Activated naive CD8-positive, alpha-beta T cell treated with anti-CD3 and anti-CD28 coated beads, Interleukin-2, amount 10 ng/mL, durations not matched to agents 7 days and 5 days (primary cell): ENCODE results near the gene PRKN. TPM values are rescaled to one million over a fixed set of nuclear protein-coding genes. Genes with fewer than 3 reads are reported as not detected.

Experiments
- ATAC-seq: fragments of 150-1000 bp; cut with Tn5 transposase; one replicate; pipeline ENCODE4 v1.10.0; 2021; ENCODE audit warnings: low read depth, moderate library complexity
- POLR2A ChIA-PET: fragments of 350-600 bp; sonication (Branson Sonifier 250); formaldehyde crosslinking; loops from one replicate; lab custom pipeline; 2021; ENCODE audit warnings: antibody characterized with exemption; lab: Charles Lee
- DNase-seq: peaks from one replicate; pipeline ENCODE4 v3.0.0; 2021
- H3K27ac Mint-ChIP-seq: one replicate; pipeline ENCODE4 v1.8.0; 2022; ENCODE audit warnings: mild to moderate bottlenecking, mixed read lengths
- H3K27me3 Mint-ChIP-seq: one replicate; pipeline ENCODE4 v1.8.0; 2022; ENCODE audit warnings: mild to moderate bottlenecking, moderate library complexity, mixed read lengths
- H3K36me3 Mint-ChIP-seq: one replicate; pipeline ENCODE4 v1.8.0; 2021; ENCODE audit warnings: mild to moderate bottlenecking, mixed read lengths
- H3K4me1 Mint-ChIP-seq: one replicate; pipeline ENCODE4 v1.8.0; 2021; ENCODE audit warnings: mixed read lengths
- H3K4me3 Mint-ChIP-seq: one replicate; pipeline ENCODE4 v1.8.0; 2022; ENCODE audit warnings: mild to moderate bottlenecking, moderate library complexity, mixed read lengths
- H3K9me3 Mint-ChIP-seq: one replicate; pipeline ENCODE4 v1.8.0; 2021; ENCODE audit warnings: mixed read lengths
- total RNA-seq, 2 experiments: library from RNA; stranded (reverse); gene quantifications; one replicate each; pipeline ENCODE4 v1.2.3, GENCODE V29; 2021

The PRKN gene
- total RNA-seq, 2 experiments from 2014 or later: 1.00 to 1.5 TPM

DNA sequence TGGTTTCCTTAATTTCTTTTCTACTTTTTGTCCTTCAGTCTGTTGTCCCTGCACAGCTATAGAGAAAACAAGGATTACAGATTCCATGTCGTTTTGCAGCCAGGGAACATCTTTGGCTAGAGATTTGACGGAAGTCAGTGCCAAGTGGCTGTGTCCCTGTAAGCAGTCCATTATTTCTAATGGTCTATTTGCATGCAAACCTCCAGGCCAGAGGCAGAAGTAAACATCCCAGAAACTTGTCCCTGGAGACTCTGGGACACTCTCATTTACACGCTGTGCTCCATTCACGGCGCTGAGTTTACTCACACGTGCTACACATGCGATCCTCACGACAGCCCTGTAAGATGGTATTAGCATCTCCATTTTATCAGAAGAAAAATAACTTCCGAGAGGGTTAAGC is 355.5 kb downstream of the PRKN start:
- H3K4me1 Mint-ChIP-seq: no peaks in the 10 kb centered on the region
- no peak overlapping the region for H3K4me3 Mint-ChIP-seq
- POLR2A ChIA-PET: no interaction called here
- no peaks in the 10 kb centered on the region for H3K36me3 Mint-ChIP-seq
- H3K9me3 Mint-ChIP-seq: peaks cover 5% of the 10 kb centered on the region
- ATAC-seq (no peak), DNase-seq (no peak)
- no peaks in the 10 kb centered on the region for H3K27me3 Mint-ChIP-seq
- no peak overlapping the region for H3K27ac Mint-ChIP-seq

DNA sequence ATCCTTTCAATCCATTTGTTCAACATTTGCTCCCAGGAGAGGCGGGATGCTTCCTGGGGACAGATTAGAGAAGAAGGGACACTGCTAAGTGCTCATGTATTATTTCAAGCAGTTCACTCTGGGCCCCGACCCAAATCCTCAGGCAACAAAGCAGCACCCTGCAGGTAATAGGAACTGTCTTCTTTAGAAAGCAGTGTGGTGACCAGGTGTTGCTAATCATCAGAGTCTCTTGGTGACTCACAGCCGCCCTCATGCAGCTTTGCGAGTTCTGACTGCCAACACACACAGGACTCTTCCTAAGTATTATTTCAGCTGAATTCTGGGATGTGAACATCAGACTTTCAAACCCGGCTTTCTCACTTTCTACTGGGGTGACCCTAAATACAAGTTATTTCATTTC is 356.4 kb downstream of the PRKN start:
- Mint-ChIP-seq H3K27ac (no peak overlapping the region), H3K36me3 (no peaks in the 10 kb centered on the region), H3K4me1 (no peaks in the 10 kb centered on the region), H3K9me3 (peaks cover 3% of the 10 kb centered on the region), H3K4me3 (no peak overlapping the region), H3K27me3 (no peaks in the 10 kb centered on the region)
- POLR2A ChIA-PET: no interaction called here
- DNase-seq (no peak), ATAC-seq (no peak)

DNA sequence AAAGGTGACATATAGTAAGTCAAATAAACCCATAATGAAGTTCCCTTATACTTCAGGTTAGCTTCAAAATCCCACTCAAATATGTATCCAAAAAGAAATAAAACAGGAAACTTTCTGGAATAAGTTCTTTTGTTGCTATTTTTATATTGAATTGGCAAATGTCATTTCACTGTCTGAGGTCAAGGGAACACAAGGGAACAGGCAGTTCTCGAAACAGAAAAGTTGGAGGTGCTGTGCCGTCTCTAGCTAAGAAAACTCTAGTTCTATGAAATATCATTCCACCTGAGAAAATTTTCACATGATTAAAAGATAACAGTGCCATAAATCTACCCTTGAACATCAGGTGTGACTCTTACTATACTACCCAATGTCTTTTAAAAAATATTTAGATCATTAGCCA is 358.5 kb downstream of the PRKN start:
- ATAC-seq: no peak
- H3K4me1 Mint-ChIP-seq: no peaks in the 10 kb centered on the region
- POLR2A ChIA-PET: no interaction called here

GRCh38 chr6:162364488-162364887 is 363.1 kb downstream of the PRKN start:
- Mint-ChIP-seq H3K27me3 (no peaks in the 10 kb centered on the region), H3K4me3 (no peak overlapping the region), H3K27ac (no peak overlapping the region), H3K4me1 (no peaks in the 10 kb centered on the region), H3K36me3 (no peaks in the 10 kb centered on the region), H3K9me3 (no peaks in the 10 kb centered on the region)
- POLR2A ChIA-PET: no interaction called here
- ATAC-seq (no peak), DNase-seq (no peak)

More for the DNA sequence above, 358.5 kb downstream of the PRKN start:
- H3K27ac Mint-ChIP-seq: no peak overlapping the region
- H3K36me3 Mint-ChIP-seq: no peaks in the 10 kb centered on the region
- H3K9me3 Mint-ChIP-seq: no peaks in the 10 kb centered on the region
- H3K27me3 Mint-ChIP-seq: no peaks in the 10 kb centered on the region
- DNase-seq: no peak
- H3K4me3 Mint-ChIP-seq: no peak overlapping the region

DNA sequence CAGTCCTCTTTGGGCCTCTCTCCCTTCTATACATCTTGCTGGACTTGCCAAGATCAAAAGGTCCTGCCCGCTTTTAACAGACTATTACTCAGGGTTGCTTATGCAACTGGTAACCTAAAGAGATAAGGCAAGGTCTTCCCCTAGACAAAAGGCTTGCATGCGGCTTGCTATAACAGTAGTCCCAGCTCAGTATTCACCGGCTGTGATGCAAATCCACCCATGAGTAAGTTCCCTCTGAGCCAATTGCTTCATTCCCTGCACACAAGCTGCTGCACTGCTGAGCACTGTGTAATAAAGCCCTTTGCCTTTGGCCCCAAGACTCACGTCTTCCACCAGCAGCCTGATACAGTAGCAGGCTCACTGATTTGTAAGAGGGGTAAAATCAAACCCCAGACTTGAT is 363.8 kb downstream of the PRKN start:
- H3K4me3 Mint-ChIP-seq: no peak overlapping the region
- no peaks in the 10 kb centered on the region for H3K36me3 Mint-ChIP-seq
- no peaks in the 10 kb centered on the region for H3K27me3 Mint-ChIP-seq
- POLR2A ChIA-PET: no interaction called here
- H3K27ac Mint-ChIP-seq: no peak overlapping the region
- DNase-seq (no peak), ATAC-seq (no peak)
- H3K4me1 Mint-ChIP-seq: no peaks in the 10 kb centered on the region
- no peaks in the 10 kb centered on the region for H3K9me3 Mint-ChIP-seq

- no peak overlapping the region for H3K4me3 Mint-ChIP-seq
- ATAC-seq: no peak
- H3K36me3 Mint-ChIP-seq: no peaks in the 10 kb centered on the region
- H3K4me1 Mint-ChIP-seq: no peaks in the 10 kb centered on the region
- H3K27ac Mint-ChIP-seq: no peak overlapping the region
- H3K27me3 Mint-ChIP-seq: no peaks in the 10 kb centered on the region
- POLR2A ChIA-PET: no interaction called here
- H3K9me3 Mint-ChIP-seq: no peaks in the 10 kb centered on the region
- DNase-seq: no peak
These were observed 366.5 kb downstream of the PRKN start for GRCh38 chr6:162360901-162361567.

GRCh38 chr6:162358625-162359024 is 368.9 kb downstream of the PRKN start:
- H3K36me3 Mint-ChIP-seq: no peaks in the 10 kb centered on the region
- no peak for DNase-seq
- no peaks in the 10 kb centered on the region for H3K27me3 Mint-ChIP-seq
- no peak overlapping the region for H3K27ac Mint-ChIP-seq
- no peaks in the 10 kb centered on the region for H3K9me3 Mint-ChIP-seq
- H3K4me1 Mint-ChIP-seq: no peaks in the 10 kb centered on the region
- ATAC-seq: no peak
- no peak overlapping the region for H3K4me3 Mint-ChIP-seq
- POLR2A ChIA-PET: no interaction called here

DNA sequence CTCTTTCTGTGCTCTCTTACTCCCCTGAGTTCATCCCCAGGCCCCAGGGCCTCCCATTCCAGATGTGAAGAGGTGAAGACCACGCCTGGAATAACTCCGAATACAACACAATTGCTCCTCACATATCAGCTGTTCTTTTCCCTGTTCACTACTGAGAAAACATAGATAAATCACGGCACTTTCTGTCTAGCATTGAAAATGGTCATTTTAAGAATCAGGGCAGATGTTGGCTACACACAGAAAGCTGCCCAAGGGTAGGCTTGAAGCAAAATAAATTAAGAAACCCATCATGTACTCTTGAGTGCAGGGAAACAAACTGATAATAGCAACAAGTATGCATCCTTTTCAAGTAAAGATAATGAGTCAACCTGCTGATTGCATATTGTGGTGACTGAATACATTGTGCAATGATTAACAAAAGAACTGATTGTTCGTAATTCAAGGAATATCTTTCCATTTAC is 382.5 kb downstream of the PRKN start:
- Mint-ChIP-seq H3K9me3 (peaks cover 3% of the 10 kb centered on the region), H3K36me3 (no peaks in the 10 kb centered on the region), H3K4me3 (no peak overlapping the region), H3K27ac (no peak overlapping the region), H3K27me3 (no peaks in the 10 kb centered on the region), H3K4me1 (no peaks in the 10 kb centered on the region)
- ATAC-seq (no peak), DNase-seq (no peak)
- POLR2A ChIA-PET: no interaction called here

DNA sequence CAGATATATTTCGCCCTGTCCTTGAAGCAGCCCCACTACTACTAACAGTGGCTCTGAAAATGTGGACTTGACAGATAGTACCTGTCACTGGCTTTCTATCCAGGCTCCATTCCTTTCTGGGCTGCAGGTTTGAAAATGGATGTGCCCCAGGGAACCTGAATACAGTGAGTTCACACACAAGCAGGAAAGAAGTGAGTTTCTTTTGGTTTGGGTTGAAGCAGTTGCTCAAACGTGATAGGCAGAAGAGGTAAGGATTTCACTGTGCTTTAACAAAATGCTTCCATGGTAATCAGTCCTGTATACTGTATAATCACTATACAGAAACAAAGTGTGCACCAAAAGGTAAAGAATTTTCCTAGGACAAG is 382.9 kb downstream of the PRKN start:
- H3K4me1 Mint-ChIP-seq: no peaks in the 10 kb centered on the region

DNA sequence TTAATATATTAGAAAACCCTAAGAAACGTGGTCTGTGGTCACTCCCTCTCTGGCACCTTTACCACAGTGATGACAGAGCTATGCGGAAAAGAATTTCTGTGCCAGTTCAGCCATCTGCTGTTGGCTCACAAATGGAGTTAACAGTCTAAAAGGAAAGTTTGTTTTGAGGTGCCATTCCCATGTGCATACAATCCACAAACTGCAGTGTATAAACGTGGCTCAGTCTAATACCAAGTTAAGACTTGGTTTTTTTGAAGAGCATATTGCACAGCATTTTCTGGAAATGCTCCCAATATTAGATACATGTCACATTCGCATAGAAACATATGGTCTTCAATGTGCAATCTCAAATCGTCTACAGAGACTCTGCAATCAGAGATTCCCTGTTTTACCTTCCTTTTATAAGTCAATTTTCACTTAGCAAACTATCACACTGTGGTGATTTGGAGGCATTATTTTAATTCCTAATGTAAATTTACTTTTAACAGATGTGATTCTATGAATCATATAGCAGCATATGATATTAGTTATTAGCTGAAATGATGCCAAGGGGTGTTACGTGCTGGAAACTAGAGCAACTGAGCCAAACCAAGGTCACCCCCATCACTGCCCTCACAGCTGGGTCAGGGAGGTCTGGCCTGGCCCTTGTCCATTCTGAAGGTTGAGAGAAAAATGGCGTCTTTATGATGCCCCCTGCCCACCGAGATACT is 383.5 kb downstream of the PRKN start:
- Mint-ChIP-seq H3K9me3 (peaks cover 3% of the 10 kb centered on the region), H3K27me3 (no peaks in the 10 kb centered on the region), H3K36me3 (no peaks in the 10 kb centered on the region), H3K27ac (no peak overlapping the region), H3K4me3 (no peak overlapping the region), H3K4me1 (no peaks in the 10 kb centered on the region)
- no peak for DNase-seq
- no peak for ATAC-seq
- POLR2A ChIA-PET: no interaction called here

More for the DNA sequence above, 382.9 kb downstream of the PRKN start:
- Mint-ChIP-seq H3K27ac (no peak overlapping the region), H3K27me3 (no peaks in the 10 kb centered on the region), H3K36me3 (no peaks in the 10 kb centered on the region), H3K9me3 (peaks cover 3% of the 10 kb centered on the region), H3K4me3 (no peak overlapping the region)
- DNase-seq (no peak), ATAC-seq (no peak)
- POLR2A ChIA-PET: no interaction called here

DNA sequence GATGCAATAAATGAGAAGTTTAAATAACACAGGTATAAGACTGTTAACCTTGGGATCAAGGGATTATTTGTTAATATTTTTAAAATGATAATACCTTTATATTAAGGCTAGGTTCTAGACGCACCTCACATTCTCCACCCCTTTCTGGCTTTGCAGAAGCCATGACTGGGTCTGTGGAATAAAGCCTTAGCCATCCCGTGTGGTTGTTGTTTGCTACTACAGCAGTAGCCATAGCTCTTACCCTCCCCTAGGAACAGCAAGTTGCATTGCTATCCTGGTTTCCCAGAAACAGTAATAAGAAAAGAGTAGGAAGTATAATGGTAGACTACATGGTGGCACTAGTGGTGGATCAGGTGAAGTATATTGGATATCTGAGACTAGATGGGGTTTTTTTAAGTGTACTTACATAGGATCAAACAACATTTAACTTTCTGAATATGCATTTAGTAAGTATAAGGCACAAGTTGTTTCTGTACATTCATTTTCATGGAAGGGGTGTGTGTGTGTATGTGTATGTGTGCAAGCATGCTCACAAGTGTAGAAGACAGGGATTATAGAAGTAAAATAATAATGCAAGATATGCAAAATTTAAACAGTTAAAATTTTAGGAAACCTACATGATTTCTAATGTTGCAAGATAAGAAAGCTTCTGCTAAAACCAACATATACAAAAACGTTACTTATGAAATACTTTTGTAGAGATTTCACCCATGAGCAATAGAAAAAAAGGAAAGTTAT is 384.2 kb downstream of the PRKN start:
- Mint-ChIP-seq H3K27me3 (no peaks in the 10 kb centered on the region), H3K4me1 (no peaks in the 10 kb centered on the region), H3K4me3 (no peak overlapping the region), H3K36me3 (no peaks in the 10 kb centered on the region), H3K9me3 (peaks cover 3% of the 10 kb centered on the region), H3K27ac (no peak overlapping the region)
- POLR2A ChIA-PET: no interaction called here
- ATAC-seq (no peak), DNase-seq (no peak)

DNA sequence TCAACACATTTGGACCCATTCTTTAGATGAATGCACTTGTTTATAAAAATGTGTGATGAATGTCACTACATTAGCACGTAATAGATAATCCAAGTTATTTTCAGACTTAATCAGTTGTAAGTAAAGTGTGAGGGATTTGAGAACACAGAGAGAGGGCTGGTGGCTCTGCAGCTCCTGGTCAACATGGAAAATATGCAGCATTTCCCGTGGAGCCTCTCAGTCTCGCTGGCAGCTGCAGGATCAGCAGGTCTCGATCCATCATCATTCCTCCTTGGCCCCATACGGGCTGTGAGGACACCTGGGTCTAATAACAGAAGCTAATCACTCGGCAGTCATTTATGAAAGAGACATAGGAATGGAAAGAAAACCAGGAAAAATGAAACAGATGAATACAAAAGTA is 390.2 kb downstream of the PRKN start:
- POLR2A ChIA-PET: no interaction called here
- H3K9me3 Mint-ChIP-seq: peaks cover 9% of the 10 kb centered on the region
- no peaks in the 10 kb centered on the region for H3K27me3 Mint-ChIP-seq
- no peak for ATAC-seq
- no peak overlapping the region for H3K27ac Mint-ChIP-seq
- H3K4me3 Mint-ChIP-seq: no peak overlapping the region
- no peak for DNase-seq
- no peaks in the 10 kb centered on the region for H3K36me3 Mint-ChIP-seq
- no peaks in the 10 kb centered on the region for H3K4me1 Mint-ChIP-seq

DNA sequence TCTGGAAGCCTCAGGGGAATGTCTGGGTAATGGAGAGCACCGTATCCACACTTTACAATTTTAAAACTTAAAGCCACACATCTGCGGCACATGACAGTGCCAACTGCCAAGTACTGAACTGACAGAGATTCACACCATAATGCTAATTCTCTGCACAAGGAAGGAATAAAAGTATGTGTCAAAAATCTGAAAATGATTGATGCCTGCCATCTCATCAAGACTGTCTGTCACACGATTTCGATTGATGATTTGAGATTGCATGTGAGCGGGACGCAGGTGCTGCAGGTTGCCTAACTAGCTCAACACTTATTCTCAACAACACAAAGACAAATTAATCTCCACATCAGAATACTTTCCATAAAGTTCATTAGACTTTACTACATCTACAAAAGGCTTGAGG is 391.2 kb downstream of the PRKN start:
- Mint-ChIP-seq H3K27ac (no peak overlapping the region), H3K9me3 (peaks cover 9% of the 10 kb centered on the region), H3K4me3 (no peak overlapping the region), H3K36me3 (no peaks in the 10 kb centered on the region), H3K4me1 (no peaks in the 10 kb centered on the region), H3K27me3 (no peaks in the 10 kb centered on the region)
- DNase-seq: no peak
- no peak for ATAC-seq
- POLR2A ChIA-PET: no interaction called here

GRCh38 chr6:162332365-162332764 is 395.2 kb downstream of the PRKN start:
- H3K9me3 Mint-ChIP-seq: peaks cover 9% of the 10 kb centered on the region
- no peaks in the 10 kb centered on the region for H3K4me1 Mint-ChIP-seq
- no peak overlapping the region for H3K4me3 Mint-ChIP-seq
- H3K27me3 Mint-ChIP-seq: no peaks in the 10 kb centered on the region
- DNase-seq (no peak), ATAC-seq (no peak)
- no peaks in the 10 kb centered on the region for H3K36me3 Mint-ChIP-seq
- H3K27ac Mint-ChIP-seq: no peak overlapping the region
- POLR2A ChIA-PET: no interaction called here
